ENCODE data around the gene MRPL14.

The MRPL14 gene

DNA sequence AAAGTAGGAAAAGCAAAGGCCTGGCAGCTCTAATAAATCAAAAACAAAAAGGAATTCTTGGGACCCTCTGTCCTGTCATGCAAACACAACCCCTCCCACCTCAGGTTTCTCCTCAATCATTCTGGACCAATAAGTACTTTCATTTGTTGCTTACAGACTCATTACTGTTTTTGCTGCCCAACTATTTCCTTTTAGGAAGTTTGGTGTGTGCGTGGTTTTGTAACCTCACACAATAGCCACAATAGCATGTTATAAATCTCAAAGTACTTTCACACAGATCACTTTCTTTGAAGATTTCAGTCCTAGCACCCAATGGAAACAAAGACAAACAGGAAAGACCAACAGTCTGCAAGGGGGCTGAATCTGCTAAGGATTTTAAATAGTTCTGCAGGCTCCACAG lies 4.5 kb downstream of the MRPL14 start:
- peak in 1 of 2 donors; percentile 26 for DNase-seq

DNA sequence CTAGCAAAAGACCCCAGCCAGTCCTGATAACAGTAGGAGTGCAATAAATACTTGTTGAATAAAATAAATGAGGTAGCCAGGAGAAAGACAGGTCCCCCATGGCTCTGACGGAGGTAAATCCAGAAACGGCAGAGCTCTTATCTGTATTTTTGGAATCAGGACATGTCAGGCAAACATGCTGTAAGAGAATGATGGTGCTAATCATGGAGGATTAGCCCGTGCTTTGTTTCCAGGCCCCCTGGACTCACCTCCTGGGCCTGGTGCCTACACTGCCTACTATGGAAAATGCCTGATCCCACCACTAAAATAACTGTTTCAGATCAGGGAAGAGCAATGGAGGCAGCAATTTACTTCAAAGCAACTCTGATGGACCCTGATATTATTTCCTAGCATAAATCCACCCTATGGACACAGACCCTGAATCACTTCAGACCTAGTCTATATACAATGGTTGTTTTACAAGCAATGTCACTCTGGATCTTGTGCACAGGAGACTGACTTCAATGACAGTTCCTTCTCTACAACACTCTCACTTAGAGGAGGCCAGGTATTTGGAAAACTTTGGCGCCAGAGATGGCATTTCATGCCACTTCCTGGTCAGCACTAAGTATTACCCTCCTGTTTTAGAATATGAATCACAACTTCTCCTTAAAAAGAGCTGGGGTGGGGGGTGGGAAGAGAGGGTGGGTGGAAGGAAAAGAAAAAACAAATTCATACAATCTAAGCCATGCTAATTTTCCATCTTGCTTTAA lies 6.4 kb downstream of the MRPL14 start:
- DNase-seq, result peak in 1 of 2 donors; percentile 21

DNA sequence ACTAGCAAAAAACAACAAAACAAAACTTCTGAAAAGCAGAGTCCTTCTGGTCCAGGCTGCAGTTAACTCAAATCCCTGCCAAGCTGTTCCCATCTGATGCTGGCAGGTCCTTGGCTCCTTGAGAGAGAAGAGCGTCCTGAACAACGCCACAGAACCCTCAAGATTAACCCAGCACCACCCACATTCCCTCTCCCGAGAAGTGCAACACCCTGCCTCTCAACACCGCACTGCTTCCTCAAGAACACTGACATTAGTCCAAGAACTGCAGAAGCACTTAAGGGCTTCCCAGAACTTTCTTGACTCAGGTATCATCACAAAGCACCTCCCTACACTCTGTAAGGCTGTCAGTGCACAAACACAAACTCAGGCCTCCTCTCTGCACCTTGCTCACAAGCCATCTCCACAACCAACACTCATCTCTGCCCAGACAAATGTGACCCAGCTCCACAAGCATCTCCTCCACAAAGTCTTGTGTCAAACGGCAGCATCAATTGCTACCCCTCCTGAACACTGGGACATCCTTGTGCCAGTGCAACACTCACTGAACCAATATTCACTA lies 7.5 kb downstream of the MRPL14 start:
- peak; percentile 14 to 43 for DNase-seq

DNA sequence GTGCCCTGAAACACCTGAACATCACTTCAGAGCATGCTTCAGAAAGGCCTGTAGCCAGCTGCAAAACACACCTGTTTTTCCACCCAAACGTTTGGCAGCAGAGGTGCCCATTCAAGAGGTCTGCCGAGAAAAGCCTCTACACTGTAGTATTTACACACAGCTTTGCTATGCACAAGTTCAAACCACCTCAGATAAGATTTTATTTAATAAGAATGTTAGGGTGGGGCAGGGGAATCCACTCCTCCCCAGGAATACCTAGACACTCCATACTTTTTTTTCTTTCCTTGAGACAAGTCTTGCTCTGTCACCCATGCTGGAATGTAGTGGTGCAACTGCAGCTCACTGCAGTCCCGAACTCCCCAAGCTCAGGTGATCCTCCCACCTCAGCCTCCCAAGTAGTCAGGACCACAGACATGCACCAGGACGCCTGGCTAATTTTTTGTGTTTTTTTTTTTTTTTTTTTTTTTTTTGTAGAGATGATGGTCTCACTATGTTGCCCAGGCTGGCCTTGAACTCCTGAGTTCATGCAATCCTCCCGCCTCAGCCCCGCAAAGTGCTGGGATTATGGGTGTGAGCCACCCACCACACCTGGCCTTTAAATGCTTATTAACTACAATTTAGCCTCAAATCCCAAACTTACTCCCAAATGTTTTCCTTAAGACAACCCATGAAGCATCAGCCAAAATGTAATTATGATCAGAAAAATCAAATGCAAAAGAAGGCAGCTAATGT lies 9.7 kb downstream of the MRPL14 start:
- DNase-seq, result no peak

DNA sequence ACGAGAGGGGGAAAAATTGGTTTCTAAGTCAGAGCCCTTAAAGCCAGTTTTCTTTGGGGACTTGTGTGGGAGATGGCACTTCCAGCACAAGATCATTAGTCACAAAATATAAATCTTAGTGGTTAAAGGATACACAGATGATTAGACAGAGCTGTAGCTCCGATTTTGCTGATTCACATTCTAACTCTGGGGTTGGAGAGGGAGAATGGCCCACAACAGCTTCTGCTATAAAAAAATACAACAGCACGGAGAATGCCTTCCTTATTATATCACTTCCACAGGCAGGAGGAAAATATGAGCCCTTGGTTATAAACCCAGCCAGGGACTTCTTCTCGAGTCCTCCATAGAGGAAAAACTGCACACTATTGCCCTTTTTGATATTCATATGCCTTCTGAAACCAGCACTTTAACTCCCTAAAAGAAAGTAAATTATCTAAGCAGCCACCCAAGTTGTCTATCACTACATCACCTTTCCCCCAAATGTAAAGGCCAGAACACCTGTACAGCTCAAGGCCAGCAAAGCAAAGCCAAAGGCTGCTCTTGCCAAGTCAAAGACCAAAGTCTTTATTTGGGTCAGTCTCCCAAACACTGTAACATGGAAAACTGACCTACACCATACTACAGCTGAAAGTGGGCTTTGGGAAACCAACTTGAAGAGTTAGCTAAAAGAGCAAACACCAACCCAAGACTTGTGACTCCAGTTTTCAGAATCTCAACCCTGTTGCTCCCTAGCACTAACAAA lies 10.4 kb downstream of the MRPL14 start:
- DNase-seq, result peak; percentile 9 to 46

DNA sequence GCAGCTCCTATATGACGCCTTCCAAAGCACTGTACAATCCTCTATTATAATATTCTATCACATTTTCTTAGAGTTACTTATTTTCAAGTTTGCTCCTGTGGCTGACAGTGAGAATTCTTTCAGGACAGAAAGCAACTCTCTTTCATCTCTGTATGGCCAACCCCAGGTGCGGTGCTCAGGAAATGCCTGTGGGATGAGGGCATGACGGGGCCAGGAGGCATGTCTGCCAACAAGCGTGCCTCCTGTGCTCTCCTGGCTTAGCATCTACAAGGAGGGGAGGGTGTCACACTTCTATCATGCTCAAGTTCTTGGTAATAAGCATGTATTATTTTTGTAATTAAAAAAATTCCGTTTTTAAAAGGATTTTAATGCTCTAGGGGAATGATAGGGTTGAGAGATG lies 11.4 kb downstream of the MRPL14 start:
- no peak for DNase-seq

DNA sequence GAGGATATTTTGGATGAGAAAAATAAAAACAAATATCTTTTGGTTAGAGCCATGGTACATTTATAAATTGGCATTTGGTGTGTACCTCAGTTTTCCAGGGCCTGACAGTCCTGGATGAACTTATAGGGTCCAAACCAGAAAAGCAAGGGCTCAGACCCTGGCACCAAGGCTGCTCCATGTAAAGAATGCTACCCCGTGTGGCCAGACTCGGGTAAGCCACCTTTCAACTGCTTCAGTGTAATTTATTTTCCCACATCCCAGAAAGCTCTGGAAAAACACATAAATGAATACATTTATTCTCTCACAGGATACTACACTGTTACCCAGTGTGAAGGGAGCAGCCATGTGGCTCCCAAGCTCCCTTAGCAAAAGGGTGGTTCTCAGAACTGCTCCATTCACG lies 13.8 kb downstream of the MRPL14 start:
- DNase-seq, result no peak

DNA sequence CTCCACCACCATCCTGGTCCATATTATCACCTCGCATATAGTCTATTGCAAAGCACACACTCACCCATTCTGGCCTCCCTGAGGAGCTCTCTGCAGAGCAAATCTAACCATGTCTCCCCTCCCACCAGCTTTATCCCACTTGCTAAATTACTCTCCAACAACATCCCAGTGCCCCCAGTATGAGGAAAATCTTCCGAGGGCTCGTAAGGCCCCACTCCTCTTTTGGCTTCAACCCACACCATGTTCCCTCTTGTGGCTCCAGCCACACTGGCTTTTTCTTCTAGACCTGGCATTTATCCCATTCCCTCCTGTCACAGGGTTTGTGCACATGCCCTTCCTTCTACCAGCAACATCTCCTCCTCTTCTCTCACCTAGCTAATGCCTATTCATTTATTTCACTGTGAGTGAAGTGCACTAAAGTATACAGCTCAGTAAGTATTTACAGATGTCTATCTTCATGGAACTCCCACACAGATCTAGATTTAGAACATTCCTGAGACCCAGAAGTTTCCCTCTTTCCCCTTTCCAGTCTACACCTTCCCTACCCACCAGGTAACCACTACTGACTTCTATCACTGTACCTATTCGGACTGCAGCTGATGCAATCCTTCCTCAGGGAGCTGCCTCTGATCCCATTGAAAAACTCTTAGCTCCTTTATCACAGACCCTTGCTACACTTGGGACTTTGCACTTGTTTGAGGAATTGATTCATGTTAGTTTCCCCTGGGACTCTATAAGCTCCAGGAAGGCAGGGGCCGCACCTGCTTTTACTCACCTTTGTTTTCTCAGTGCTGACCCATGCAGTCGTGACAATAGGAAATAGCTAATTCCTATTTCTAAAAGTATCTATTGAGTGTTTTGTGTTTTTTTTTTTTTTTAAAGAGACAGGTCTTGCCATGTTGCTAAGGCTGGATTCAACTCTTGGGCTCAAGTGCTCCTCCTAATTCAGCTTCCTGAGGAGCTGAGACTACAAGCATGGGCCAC lies 15.5 kb downstream of the MRPL14 start:
- no peak for DNase-seq

DNA sequence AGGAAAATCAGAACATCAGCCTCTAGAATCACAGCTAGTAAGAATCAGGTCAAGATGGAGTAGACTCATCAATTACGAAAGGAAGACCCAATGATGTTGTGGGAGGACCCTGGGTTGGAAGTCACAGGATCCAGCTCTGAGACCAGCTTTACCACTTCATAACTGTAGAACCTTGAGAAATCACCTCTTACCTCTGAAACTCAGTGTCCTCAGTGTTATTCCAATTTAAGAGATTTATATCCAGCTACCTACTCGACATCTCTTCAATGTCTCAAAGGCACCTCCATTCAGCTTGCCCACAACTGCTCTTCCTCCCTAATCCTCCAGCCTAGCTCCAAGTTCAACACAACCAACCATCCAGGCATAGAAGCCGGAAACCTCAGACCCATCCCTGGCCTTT lies 16.3 kb downstream of the MRPL14 start:
- no peak for DNase-seq

DNA sequence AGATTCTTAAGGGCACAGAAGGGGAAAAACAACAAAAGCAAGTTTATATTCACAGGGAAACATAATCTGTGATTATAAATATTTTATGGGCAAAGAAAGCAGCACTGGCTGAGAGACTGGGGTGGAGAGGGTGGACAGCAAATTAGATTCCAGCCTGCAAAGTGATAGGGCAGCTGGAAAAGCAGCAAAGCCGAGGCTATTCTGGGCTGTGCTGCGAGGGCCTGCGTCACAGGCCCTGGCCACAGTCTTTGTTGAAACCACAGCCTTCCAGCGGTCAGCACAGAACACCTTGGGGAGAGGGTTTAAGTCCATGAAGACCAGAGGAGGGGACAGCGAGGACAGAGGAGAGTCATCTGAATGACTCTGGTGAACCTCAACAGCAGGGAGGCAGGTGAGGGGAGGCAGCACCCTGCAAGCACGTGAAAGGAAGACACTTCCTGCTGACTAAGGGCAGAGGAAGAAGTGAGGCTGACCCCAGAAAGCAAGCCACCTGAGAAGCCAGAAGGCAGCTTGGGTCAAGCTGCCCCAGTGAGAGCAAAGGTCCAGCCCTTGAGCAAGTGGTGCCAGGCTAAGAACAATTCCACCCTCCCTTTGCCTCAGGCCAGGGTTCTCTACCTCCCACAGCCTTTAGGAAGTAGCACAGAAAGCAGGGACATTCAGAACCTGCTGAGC lies 17.1 kb downstream of the MRPL14 start:
- no peak for DNase-seq

DNA sequence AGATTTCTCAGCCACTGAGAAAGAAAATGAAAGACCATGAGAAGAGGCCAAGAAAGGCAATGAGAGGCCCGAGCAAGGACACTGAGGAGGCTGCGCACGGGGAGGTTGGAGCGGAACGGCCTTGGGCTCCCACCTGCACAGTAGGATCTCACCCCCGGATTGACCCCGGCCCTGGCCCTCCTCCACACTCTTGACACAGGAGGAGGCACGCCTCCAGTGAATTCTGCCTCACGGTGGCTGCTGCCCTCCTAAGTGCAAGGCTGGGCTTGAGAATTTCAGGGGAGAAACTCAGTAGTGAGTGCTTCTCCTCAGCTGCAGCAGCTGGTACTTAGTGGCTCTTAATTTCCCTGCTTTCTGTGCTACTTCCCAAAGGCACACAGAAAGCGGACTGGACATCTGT lies 18.0 kb downstream of the MRPL14 start:
- no peak for DNase-seq

DNA sequence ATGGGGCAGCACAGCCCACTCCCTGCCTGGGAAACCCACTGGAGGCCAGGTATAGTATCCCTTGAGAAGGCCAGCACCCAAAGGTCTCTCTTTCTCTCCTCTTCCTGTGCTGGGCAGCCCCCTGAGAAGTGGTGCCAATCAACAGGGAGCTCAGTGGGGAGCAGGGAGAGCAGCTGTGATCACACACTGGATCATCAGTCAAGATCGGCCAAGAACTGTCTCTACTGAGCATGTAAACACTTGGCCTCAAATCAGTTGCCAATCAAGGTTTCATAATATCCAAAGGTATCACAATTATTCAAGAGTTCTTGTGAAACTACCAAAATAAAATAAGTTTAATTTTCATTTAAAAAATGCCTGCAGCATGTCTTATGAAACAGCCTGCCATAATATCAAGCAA lies 18.8 kb downstream of the MRPL14 start:
- DNase-seq, result no peak

DNA sequence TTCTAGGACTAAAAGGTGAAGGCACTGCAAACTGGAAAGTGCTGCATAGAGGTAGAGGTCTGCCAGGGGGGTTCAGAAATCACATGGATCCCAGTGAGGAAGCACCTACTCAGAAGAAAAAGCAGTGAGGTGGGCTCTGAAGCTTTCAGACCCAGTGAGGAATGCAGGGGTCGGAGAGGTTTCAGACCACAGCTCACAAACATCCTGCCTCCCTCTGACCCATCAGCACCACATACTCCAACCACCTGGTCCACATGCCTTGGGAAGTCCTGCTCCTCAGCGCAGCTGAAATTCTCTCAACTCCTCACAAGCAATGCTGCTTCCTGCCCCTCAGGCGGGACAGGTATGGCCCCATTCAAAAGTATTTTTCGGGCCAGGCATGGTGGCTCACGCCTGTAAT lies 20.2 kb downstream of the MRPL14 start:
- no peak for DNase-seq

DNA sequence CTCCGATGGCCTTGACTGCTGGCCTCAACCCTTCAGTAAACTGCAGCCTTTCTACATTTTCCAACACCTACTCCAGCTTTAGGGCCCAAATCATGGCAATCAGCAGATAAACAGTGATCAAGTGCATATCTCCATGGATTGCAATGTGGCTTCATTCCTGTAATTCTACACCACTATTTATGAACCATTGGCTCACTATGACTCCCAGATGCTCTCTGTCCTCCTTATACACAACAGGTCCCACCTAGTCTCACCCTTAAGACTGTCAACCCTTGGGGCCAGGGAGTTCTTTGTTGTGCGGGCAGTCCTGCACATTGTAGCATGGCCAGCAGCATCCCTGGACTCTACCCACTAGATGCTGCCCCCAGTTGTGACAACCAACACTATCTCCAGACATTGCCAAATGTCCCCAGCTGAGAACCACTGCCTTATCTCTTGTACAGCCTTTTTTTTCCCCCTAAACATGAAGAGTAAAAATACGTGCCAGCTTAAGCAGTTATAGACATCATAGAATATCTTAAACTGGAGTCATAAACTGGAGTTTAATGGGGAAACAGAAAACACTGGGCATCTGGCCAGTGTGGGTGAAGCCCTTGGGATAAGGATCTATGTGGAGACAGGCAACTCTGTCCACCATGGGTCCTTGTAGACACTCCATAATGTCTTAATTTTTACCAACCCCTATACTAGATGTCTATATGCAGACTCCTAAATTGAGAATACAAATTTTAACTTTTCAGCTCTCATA lies 21.1 kb downstream of the MRPL14 start:
- DNase-seq, result no peak

DNA sequence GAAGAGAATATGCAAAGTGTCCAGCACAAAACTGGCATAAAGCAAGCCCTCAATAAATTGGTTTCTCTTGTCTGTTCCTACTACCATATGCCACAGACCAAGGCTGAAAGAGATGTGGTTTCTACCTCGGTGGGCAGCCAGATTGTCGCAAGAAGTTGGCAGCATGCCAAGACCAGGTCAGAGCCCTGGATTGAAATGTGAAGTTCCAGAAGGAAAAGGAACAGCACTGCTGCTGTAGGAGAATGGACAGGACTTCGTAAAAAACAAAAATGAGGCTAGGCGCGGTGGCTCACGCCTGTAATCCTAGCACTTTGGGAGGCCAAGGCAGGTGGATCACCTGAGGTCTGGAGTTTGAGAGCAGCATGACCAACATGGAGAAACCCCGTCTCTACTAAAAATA lies 22.1 kb downstream of the MRPL14 start:
- no peak for DNase-seq

DNA sequence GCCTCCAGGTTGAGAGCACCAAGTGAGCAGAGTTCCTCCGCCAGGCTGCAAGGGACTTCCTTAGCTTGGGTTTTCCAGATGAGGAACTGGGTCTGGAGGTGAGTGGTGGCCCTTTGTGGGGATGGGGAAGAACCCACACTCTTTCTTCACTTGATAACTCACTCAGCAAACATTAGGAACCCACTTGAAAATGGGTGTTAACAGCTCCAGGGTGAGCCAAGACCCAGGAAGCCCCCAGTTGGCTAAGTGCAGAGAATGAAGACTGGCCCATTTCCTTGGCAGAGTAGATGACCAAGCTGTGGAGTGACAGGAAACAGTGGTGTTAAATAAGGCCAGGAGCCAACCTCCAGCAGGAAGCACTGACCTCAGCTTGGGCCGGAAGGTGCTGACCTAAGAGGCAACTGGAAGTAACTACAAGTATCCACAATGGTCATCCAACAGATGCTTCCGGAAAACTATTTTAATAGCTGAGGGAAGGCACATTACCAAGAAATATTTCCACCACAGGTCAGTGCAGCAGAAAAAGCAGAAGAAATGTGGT lies 22.7 kb downstream of the MRPL14 start:
- peak; percentile 30 to 58 for DNase-seq

DNA sequence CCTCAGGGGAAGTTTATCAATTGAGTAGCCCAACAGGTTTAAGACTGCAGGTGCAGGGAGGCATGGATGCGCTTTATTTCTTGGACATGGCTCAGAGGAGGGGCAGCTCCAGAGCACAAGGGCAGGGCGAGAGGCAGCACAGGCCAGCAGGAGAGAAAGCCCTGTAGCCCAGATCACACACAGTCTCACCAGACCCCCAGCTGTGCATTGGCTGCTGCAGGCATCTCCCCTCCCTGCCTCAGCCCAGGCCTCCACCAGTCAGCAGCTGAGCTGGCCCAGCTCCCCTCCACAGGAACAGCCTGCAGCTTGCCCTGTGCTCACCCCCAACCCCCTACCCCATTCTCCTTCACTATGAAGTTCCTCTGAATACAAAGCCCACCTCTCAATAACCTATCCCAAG lies 24.7 kb downstream of the MRPL14 start:
- no peak for DNase-seq

DNA sequence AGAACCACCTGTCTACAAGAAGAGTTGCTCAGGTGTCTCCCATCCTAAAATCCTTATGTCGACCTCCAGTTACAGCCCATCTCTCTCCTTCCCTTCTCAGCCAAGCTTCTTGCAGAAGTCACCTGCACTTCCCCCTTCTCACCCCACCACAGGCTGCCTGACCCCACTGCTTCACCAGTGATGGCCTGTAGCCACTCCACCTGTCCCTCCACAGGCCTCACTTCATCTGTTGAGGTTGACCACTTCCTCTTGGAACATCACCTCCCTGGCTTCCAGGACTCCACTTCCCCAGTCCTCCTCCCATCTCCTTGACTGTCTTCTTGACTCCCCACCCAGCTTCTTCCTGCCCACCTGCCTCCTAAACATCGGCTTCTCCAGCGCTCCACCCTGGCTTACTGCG lies 25.4 kb downstream of the MRPL14 start:
- no peak for DNase-seq

DNA sequence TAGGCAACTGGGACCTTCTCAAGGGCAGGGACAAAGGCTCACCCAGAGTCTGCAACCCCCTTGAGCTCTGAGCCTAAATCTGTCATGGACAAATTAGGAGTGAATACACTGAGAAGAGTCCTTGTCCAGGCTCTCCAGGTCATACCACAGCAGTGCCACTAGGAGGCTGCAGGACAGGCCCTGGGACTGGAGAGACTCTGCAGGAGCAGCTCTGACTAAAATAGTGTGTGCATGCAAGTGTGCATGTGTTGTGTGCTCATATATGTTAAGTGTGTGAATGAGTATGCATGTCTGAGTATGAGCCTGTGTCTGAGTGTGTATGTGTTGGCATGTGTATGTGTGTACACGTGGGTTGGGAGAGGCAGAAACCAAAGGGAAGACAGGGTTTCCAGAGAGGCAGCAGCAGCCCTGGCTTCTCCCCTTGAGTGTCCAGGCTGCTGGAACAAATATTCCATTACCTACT lies 27.1 kb downstream of the MRPL14 start:
- DNase-seq, result peak; percentile 32 to 57

DNA sequence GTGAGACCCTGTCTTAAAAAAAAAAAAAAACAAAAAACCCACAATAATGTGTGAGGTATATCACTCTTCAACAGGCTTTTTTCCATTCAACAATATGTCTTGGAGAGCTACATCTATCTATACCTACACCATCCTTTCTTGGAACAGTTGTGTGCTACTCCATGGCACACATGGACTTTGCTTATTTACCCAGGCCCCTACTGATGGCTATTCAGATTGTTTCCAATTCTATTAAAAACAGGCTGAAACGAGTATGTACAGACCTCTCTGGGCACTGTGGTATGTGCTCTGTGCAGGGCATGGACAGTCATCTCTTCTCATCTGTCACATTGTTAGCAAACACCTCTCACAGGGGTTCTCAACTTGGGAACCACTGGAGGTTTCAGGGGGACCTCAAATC lies 28.1 kb downstream of the MRPL14 start:
- DNase-seq, result no peak

Measured in inflammatory macrophage (primary cell).